Measurements from ENCODE around the gene IER5L. TPM values are rescaled to one million over a fixed set of nuclear protein-coding genes. Genes with fewer than 3 reads are reported as not detected.

IER5L gene
- total and polyA plus RNA-seq, 4 donors = 0.40 to 3.3 (median 2.5) TPM

DNA sequence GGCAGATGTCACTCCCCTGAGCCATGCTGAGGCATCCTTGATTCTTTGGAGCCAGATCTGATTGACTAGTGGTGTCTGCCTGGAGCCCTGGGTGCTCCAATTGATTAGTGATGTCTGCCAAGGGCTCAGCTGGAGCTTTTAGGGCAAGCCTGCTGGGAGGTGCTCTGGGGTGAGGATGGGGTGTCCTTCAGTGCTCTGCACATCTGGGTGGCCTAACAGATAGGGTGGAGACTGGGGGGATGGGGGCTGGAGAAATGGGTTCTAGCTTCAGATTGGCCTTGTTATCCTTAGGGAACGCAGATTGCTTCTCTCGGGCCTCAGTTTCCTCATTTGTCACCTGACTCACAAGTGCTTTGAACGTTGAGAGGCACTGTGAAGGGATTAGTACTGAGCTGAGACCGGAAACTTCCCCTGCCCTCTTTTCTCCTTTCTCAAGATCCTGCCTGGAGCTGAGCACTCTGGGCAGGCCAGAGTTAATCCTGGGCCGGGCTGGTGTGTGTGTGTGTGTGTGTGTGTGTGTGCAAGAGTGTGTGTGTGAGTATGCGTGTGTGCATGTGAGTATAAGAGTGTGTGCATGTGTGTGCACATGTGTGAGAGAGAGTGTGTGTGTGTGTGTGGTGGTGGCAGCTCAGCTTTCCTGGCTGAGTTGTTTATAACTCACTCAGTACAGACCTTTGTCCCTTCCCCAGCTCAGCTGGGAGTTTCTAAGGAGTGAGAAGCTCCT, 5.6 kb upstream of the IER5L start:
- 65% methylated on average over 6 of the region's 6 CpGs for WGBS
- no peaks in the 10 kb centered on the region for H3K27me3 ChIP-seq (ENCODE audit: control insufficient read depth in 4 of 4, insufficient read depth in 4 of 4, low read length in 3 of 4)
- H3K36me3 ChIP-seq (ENCODE audit: control insufficient read depth in 4 of 4, insufficient read depth in 3 of 4, low read depth in 1 of 4, low read length in 3 of 4) = no peaks in the 10 kb centered on the region
- no peak overlapping the region for H3K27ac ChIP-seq (ENCODE audit: low read depth in 1 of 2, low read length in 2 of 2)
- H3K9ac ChIP-seq (ENCODE audit: low read depth in 1 of 2, low read length in 2 of 2) = no peak overlapping the region
- TF ChIP-seq, protein P1, sequence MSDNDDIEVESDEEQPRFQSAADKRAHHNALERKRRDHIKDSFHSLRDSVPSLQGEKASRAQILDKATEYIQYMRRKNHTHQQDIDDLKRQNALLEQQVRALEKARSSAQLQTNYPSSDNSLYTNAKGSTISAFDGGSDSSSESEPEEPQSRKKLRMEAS (IDR thresholded peaks at IDR 0.05) = no peak
- TF ChIP-seq JUND (IDR thresholded peaks at IDR 0.05) = no peak
- H3K4me3 ChIP-seq (ENCODE audit: low read depth in 1 of 3, low read length in 3 of 3) = no peak overlapping the region
- no peak for DNase-seq (ENCODE audit: low spot score)
- peaks cover 0 to 2% (median 0%) of the 10 kb centered on the region in 4 donors for H3K9me3 ChIP-seq (ENCODE audit: control insufficient read depth in 4 of 4, low read length in 3 of 4)
- H3K4me1 ChIP-seq (ENCODE audit: control insufficient read depth in 4 of 4, insufficient read depth in 4 of 4, low read length in 3 of 4) = peaks cover 0 to 1% (median under 1%) of the 10 kb centered on the region in 4 donors

DNA sequence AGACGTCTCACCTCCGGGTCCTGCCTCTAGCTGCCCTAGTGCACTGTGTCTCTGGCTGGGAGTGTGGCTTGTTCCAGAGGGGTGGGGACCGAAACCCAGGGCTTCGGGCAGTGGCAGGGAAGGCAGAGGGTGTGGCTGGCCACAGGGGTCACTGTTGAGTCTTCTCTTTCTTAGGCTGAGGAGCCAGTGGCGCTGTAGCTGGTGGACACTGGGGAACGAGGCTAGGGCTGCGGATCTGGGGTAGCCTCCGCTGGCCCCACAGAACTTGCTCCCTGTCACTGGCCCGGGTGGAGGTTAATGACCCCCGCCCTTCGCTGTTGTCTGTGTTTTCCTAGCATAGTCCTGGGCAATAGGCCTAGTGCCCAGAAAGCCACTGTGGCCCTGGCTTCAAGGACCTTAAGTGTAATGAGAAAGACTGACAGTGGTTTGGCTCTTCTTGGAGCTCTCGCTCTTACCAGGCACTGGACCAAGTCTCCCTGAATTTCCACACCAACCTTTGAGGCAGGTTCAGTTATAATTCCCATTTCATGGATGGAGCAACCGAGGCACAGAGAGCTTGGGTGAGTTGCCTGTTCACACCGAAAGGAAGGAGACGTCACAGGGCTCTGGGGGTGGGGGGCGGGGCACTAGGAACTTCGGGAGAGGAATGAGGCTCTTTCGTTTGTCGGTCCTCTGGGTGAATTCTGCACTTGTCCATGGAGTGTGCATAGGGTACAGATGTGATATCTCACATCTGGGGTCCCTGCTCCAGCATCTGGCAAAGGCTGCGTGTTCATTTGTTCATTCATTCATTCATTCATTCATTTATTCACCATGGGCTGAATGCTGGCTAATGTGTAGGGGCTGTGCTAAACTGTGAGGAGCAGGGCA, 4.8 kb upstream of the IER5L start:
- H3K4me3 ChIP-seq (ENCODE audit: low read depth in 1 of 3, low read length in 3 of 3) = no peak overlapping the region
- no peak overlapping the region for H3K27ac ChIP-seq (ENCODE audit: low read depth in 1 of 2, low read length in 2 of 2)
- peaks cover 4 to 5% (median 4%) of the 10 kb centered on the region in 4 donors for H3K4me1 ChIP-seq (ENCODE audit: control insufficient read depth in 4 of 4, insufficient read depth in 4 of 4, low read length in 3 of 4)
- no peak for DNase-seq (ENCODE audit: low spot score)
- peaks cover 0 to 2% (median 0%) of the 10 kb centered on the region in 4 donors for H3K9me3 ChIP-seq (ENCODE audit: control insufficient read depth in 4 of 4, low read length in 3 of 4)
- no peaks in the 10 kb centered on the region for H3K27me3 ChIP-seq (ENCODE audit: control insufficient read depth in 4 of 4, insufficient read depth in 4 of 4, low read length in 3 of 4)
- no peak overlapping the region for H3K9ac ChIP-seq (ENCODE audit: low read depth in 1 of 2, low read length in 2 of 2)
- 65% methylated on average over 20 of the region's 20 CpGs for WGBS
- H3K36me3 ChIP-seq (ENCODE audit: control insufficient read depth in 4 of 4, insufficient read depth in 3 of 4, low read depth in 1 of 4, low read length in 3 of 4) = no peaks in the 10 kb centered on the region
- TF ChIP-seq HNF4G (IDR thresholded peaks at IDR 0.05) = no peak
- TF ChIP-seq RXRA (IDR thresholded peaks at IDR 0.05) = peak in 1 of 2 donors; percentile 39
- TF ChIP-seq RAD21 (IDR thresholded peaks at IDR 0.05) = peak; percentile 54 to 71

- no peak overlapping the region for H3K27ac ChIP-seq (ENCODE audit: low read depth in 1 of 2, low read length in 2 of 2)
- H3K36me3 ChIP-seq (ENCODE audit: control insufficient read depth in 4 of 4, insufficient read depth in 3 of 4, low read depth in 1 of 4, low read length in 3 of 4) = no peaks in the 10 kb centered on the region
- no peak for TF ChIP-seq HNF4A (conservative IDR thresholded peaks at IDR 0.05)
- TF ChIP-seq YY1 (IDR thresholded peaks at IDR 0.05) = no peak
- TF ChIP-seq, protein P2, sequence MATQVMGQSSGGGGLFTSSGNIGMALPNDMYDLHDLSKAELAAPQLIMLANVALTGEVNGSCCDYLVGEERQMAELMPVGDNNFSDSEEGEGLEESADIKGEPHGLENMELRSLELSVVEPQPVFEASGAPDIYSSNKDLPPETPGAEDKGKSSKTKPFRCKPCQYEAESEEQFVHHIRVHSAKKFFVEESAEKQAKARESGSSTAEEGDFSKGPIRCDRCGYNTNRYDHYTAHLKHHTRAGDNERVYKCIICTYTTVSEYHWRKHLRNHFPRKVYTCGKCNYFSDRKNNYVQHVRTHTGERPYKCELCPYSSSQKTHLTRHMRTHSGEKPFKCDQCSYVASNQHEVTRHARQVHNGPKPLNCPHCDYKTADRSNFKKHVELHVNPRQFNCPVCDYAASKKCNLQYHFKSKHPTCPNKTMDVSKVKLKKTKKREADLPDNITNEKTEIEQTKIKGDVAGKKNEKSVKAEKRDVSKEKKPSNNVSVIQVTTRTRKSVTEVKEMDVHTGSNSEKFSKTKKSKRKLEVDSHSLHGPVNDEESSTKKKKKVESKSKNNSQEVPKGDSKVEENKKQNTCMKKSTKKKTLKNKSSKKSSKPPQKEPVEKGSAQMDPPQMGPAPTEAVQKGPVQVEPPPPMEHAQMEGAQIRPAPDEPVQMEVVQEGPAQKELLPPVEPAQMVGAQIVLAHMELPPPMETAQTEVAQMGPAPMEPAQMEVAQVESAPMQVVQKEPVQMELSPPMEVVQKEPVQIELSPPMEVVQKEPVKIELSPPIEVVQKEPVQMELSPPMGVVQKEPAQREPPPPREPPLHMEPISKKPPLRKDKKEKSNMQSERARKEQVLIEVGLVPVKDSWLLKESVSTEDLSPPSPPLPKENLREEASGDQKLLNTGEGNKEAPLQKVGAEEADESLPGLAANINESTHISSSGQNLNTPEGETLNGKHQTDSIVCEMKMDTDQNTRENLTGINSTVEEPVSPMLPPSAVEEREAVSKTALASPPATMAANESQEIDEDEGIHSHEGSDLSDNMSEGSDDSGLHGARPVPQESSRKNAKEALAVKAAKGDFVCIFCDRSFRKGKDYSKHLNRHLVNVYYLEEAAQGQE (IDR thresholded peaks at IDR 0.05) = no peak
- no peak for TF ChIP-seq RAD21 (IDR thresholded peaks at IDR 0.05)
- TF ChIP-seq EGR1 (IDR thresholded peaks at IDR 0.05; ENCODE audit: low read depth in 2 of 2) = no peak
- TF ChIP-seq JUND (IDR thresholded peaks at IDR 0.05) = no peak
- TF ChIP-seq FOXA2 (IDR thresholded peaks at IDR 0.05) = no peak
- TF ChIP-seq RXRA (IDR thresholded peaks at IDR 0.05) = no peak
- TF ChIP-seq, protein P1 (IDR thresholded peaks at IDR 0.05) = no peak
- TF ChIP-seq, protein P3, sequence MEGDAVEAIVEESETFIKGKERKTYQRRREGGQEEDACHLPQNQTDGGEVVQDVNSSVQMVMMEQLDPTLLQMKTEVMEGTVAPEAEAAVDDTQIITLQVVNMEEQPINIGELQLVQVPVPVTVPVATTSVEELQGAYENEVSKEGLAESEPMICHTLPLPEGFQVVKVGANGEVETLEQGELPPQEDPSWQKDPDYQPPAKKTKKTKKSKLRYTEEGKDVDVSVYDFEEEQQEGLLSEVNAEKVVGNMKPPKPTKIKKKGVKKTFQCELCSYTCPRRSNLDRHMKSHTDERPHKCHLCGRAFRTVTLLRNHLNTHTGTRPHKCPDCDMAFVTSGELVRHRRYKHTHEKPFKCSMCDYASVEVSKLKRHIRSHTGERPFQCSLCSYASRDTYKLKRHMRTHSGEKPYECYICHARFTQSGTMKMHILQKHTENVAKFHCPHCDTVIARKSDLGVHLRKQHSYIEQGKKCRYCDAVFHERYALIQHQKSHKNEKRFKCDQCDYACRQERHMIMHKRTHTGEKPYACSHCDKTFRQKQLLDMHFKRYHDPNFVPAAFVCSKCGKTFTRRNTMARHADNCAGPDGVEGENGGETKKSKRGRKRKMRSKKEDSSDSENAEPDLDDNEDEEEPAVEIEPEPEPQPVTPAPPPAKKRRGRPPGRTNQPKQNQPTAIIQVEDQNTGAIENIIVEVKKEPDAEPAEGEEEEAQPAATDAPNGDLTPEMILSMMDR (IDR thresholded peaks at IDR 0.05; ENCODE audit: low read depth, low read length, missing input control) = no peak
- no peak for TF ChIP-seq GABPA (IDR thresholded peaks at IDR 0.05 in 1 of 2, conservative IDR thresholded peaks at IDR 0.05 in 1 of 2)
- H3K27me3 ChIP-seq (ENCODE audit: control insufficient read depth in 4 of 4, insufficient read depth in 4 of 4, low read length in 3 of 4) = no peaks in the 10 kb centered on the region
- no peak for DNase-seq (ENCODE audit: low spot score)
- no peak overlapping the region for H3K4me3 ChIP-seq (ENCODE audit: low read depth in 1 of 3, low read length in 3 of 3)
- peaks cover 4 to 8% (median 4%) of the 10 kb centered on the region in 4 donors for H3K4me1 ChIP-seq (ENCODE audit: control insufficient read depth in 4 of 4, insufficient read depth in 4 of 4, low read length in 3 of 4)
- WGBS = 87% methylated on average over 4 of the region's 4 CpGs
- peaks cover 0 to under 1% (median 0%) of the 10 kb centered on the region in 4 donors for H3K9me3 ChIP-seq (ENCODE audit: control insufficient read depth in 4 of 4, low read length in 3 of 4)
- H3K9ac ChIP-seq (ENCODE audit: low read depth in 1 of 2, low read length in 2 of 2) = no peak overlapping the region
These were observed 4.1 kb upstream of the IER5L start for GRCh38 chr9:129182122-129182521.

Measured in liver (tissue), 9 donors.